HG03108 (cell line): Measurements from ENCODE around the gene TBC1D9B.

Experiments
- ATAC-seq: cut with Tn5 transposase; IDR thresholded peaks from one replicate; pipeline ENCODE4 v1.9.1; 2021; ENCODE audit warnings: moderate library complexity; ENCODE audit not compliant: unreplicated experiment

TBC1D9B gene

GRCh38 chr5:179870952-179871351 lies 36.7 kb downstream of the TBC1D9B start:
- ATAC-seq, result no peak

DNA sequence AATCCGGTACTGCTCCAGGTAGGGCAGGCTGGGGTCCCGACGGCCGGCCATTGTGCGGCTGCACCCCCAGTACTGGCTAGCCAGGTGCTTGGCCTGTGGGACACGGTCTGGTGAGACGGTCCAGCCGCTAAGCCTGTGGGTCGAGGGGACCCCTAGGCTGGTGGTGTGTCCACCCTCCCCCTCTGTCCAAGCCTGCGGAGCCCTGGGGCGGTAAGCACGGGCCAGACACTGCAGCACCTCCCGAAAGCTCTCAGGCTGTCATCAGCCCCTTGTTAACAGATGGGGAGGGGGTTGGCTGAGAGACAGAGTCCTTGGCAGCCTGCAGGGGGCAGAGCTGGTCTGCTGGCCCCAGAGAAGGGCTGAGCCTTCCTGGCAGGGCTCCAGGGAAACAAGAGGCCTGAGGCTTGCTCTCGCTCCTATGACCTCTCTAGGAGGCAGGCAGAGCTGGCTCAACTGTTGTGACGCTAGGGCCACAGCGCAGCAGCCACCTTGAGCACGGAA lies 37.2 kb downstream of the TBC1D9B start:
- no peak for ATAC-seq

DNA sequence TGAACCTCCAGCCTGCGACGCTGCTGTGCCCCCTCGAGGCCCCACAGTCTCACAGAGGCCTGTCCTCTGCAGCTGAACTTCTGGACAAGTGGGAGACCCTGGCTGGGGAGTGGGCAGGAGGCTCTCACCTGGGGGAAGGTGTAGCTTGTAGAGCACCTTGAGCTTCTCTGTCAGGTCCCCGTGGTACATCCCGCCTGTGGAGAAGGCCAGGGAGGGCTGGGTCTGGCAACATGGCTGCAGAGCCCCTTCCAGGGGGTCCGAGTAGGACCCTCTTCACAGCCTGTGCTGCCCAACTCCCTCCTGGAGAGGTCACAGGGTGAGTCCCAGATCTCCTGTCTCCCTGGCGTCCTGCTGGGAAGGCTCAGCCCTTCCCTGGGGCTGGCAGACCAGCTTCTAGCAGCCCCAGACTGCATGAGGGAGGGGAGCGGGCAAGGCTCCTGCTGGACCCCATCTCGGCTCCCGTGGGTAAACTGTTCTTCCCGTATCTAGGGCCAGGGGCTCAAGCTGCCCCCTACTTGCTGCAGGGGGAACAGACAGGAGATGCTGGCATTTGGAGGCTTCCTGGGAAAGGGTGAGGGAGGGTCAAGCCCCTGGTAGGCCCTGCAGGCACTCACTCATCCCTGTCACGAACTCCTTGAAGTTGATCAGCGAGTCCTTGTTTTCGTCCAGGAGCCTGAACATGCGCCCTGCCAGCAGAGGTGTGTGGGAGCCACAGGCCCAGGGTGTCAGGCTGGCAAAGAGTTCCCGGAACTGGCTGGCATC lies 37.9 kb downstream of the TBC1D9B start:
- no peak for ATAC-seq

- ATAC-seq, result no peak
Measured at GRCh38 chr5:179869101-179869500, 38.6 kb downstream of the TBC1D9B start.

GRCh38 chr5:179868541-179868940 lies 39.2 kb downstream of the TBC1D9B start:
- no peak for ATAC-seq

- ATAC-seq, result no peak
Measured at GRCh38 chr5:179867476-179867875, 40.2 kb downstream of the TBC1D9B start.

- no peak for ATAC-seq
Measured at GRCh38 chr5:179867079-179867465, 40.6 kb downstream of the TBC1D9B start.

- ATAC-seq, result no peak
Measured at GRCh38 chr5:179866241-179867078, 41.2 kb downstream of the TBC1D9B start.

GRCh38 chr5:179865491-179866240 lies 42.0 kb downstream of the TBC1D9B start:
- no peak for ATAC-seq

DNA sequence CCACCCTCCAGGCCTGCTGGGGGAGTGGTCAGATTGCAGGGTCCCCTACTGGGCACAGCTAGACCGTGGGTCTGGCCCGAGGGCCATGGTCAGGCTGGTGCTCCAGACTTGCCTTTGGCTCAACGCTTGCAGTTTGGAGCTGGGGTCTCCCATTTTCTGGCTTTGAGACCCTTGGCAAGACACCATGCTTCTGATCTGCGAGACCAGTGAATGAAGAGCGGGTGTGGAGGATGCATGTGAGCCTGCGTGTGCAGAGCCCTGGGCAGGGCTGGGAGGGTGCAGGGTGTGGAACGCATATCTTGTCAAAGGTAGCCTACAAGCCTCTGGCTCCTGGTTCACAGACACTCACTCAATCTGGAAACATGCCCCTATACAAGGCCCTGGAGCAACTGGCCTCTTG lies 43.0 kb downstream of the TBC1D9B start:
- no peak for ATAC-seq

GRCh38 chr5:179863449-179864085 lies 44.1 kb downstream of the TBC1D9B start:
- no peak for ATAC-seq

GRCh38 chr5:179862891-179863290 lies 44.8 kb downstream of the TBC1D9B start:
- ATAC-seq, result no peak

GRCh38 chr5:179862296-179862695 lies 45.4 kb downstream of the TBC1D9B start:
- ATAC-seq, result no peak

- ATAC-seq, result no peak
Measured at GRCh38 chr5:179860301-179860700, 47.4 kb downstream of the TBC1D9B start.

- ATAC-seq, result peak; percentile 97
Measured at GRCh38 chr5:179858586-179859427, 48.9 kb downstream of the TBC1D9B start, which contains the start of gene MRNIP. MRNIP (minus strand) TSS chr5:179858817; CDS start chr5:179858796, 21 bp downstream.

GRCh38 chr5:179858241-179858585 lies 49.5 kb downstream of the TBC1D9B start:
- peak; percentile 38 for ATAC-seq

DNA sequence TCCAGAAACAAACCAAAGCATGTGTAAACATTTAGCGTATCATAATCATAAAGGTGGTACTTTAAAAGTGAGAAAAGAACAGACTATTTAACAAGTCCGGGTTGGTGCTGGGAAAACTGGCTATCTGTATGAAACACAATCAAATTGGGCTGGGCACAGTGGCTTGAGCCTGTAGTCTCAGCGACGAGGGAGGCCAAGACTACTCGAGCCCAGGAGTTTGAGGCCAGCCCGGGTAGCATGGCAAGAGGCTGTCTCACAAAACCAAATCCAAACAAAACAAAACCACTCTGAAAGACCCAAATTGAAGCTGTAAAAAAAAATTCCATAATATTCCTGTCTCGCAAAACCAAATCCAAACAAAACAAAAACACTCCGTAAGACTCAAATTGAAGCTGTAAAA lies 53.3 kb downstream of the TBC1D9B start:
- no peak for ATAC-seq

- ATAC-seq, result peak; percentile 82
Measured at GRCh38 chr5:179852993-179853547, 54.6 kb downstream of the TBC1D9B start.

DNA sequence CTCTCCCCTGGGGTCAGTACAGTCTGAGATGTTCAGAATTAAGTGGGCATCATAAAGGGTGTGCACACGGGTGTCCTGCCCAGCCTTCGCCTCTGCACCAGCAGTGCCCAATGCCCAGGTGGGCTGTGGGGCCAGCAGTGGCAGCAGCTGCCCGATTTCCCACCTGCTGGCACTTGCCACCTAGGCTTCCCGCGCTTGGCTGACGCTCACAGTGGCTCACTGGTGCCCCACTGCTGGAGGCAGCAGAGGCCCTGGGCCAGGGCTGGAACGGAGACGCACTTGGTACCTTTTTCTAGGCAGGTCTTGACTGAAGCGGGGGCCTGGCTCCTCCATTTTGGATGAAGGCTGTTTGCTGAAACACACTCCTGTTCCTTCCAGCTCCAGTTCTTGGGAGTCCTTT lies 66.1 kb downstream of the TBC1D9B start:
- no peak for ATAC-seq

DNA sequence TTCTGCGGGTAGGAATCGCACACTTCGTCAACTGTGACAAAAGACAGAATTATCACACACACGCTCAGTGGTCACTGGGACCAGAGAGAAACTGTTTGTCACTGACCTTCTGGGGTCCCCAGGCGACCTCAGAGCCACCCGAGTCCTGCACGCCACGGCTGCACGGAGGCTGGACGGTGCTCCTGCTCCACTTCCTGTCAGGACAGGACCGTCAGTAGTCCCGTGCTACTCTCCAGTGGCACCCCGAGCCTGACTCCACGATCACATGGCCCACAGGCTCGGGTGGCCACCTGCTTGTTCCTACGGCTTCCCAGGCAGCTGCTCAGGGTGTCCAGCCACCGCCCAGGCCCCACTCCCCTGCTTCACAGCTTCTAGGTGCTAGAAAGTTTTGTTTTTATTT lies 66.9 kb downstream of the TBC1D9B start:
- no peak for ATAC-seq
